DND-41 (cell line): ENCODE results near the gene MRTFA.
"Not testable (repeated sequence)": the region's sequence is repeated elsewhere in the genome, so short reads cannot be mapped to it uniquely, and the experiment has no call there.

ENCODE experiments used
- CTCF ChIP-seq: IDR thresholded peaks from 2 replicates; pipeline ENCODE4 v1.5.1; 2012; ENCODE audit warnings: borderline replicate concordance, low read length, moderate library complexity, mild to moderate bottlenecking; ENCODE audit not compliant: poor library complexity, severe bottlenecking; ENCODE audit errors: extremely low read depth
- EZH2 ChIP-seq: IDR thresholded peaks from 3 replicates; pipeline ENCODE4 v1.6.1; 2012; ENCODE audit warnings: borderline replicate concordance, low read depth, mild to moderate bottlenecking, moderate library complexity, low read length, inconsistent platforms; ENCODE audit not compliant: severe bottlenecking

GRCh38 chr22:40536149-40536548 lies 100.4 kb downstream of the MRTFA start:
- not testable (repeated sequence) for TF ChIP-seq CTCF, EZH2
